H1 (cell line): ENCODE measurements around the gene PHRF1. TPM values are rescaled to one million over a fixed set of nuclear protein-coding genes. Genes with fewer than 3 reads are reported as not detected.

Experiments
- ASH2L ChIP-seq: fragments of 200-600, 300-600 bp; sonication (generic); IDR thresholded peaks from one replicate; pipeline ENCODE4 v1.7.1; 2017; ENCODE audit warnings: low read length
- BCL11A ChIP-seq, 2 experiments: IDR thresholded peaks; one replicate each; pipeline ENCODE4 v1.6.1; 2011; ENCODE audit warnings: low read depth in 2 of 2, low read length in 2 of 2, mild to moderate bottlenecking in 2 of 2
- BRCA1 ChIP-seq: IDR thresholded peaks from 2 replicates; pipeline ENCODE4 v1.6.1; 2012; ENCODE audit warnings: low read depth, low read length, improper control_type of control experiment
- EP300 ChIP-seq, 2 experiments: IDR thresholded peaks; 1 replicate in 1 of 2; 2 replicates in 1 of 2; pipeline ENCODE4 v1.6.1; 2011 to 2012; ENCODE audit warnings: low read depth in 2 of 2, low read length in 2 of 2, mild to moderate bottlenecking in 2 of 2, borderline replicate concordance in 1 of 2, inconsistent platforms in 1 of 2, moderate library complexity in 1 of 2
- EZH2 ChIP-seq: fragments of 200-600 bp; sonication (generic); IDR thresholded peaks from 2 replicates; pipeline ENCODE4 v1.7.1; 2012; ENCODE audit warnings: low read depth, mild to moderate bottlenecking, moderate library complexity, low read length, inconsistent platforms; ENCODE audit not compliant: severe bottlenecking
- JUN ChIP-seq: IDR thresholded peaks from 2 replicates; pipeline ENCODE4 v1.6.1; 2011; ENCODE audit warnings: low read depth, mild to moderate bottlenecking, improper control_type of control experiment, low read length
- MAFK ChIP-seq: IDR thresholded peaks from 2 replicates; pipeline ENCODE4 v1.6.1; 2012; ENCODE audit warnings: low read depth, mild to moderate bottlenecking, improper control_type of control experiment, low read length
- polyA plus RNA-seq, 7 experiments: library from polyadenylated mRNA; depleted of rRNA in 3 of 7; stranded (reverse) in 5 of 7; unstranded in 2 of 7; fragments of >200 nt in 5 of 7; fragments of 200-250 nt in 2 of 7; gene quantifications; 1 replicate in 5 of 7; 2 replicates in 1 of 7; 4 replicates in 1 of 7; pipeline versions ENCODE4 v1.2.1 to v1.2.3, GENCODE V29; 2011 to 2013; ENCODE audit warnings: missing spikeins in 2 of 7, mixed read lengths in 2 of 7
- total RNA-seq: library from RNA; stranded (reverse); fragmentation: NEBNext Ultra II Directional; extraction: Animal tissue kit (Norgen Biotek cat#: 25700); gene quantifications from 2 replicates; pipeline ENCODE4 v1.2.1, GENCODE V29; 2021
- TF ChIP-seq, protein P1 (sequence below): IDR thresholded peaks from 2 replicates; pipeline ENCODE4 v1.6.1; 2011; ENCODE audit warnings: low read depth, mild to moderate bottlenecking, low read length; ENCODE audit not compliant: insufficient read depth
- TF ChIP-seq, protein P2 (sequence below): IDR thresholded peaks from 2 replicates; pipeline ENCODE4 v1.6.1; 2012; ENCODE audit warnings: inconsistent platforms

PHRF1 gene
- total and polyA plus RNA-seq, 2 of the 8 experiments (the other 6 are each of a cell fraction or from before 2014, with no cell fraction given): 13.4 to 37.3 TPM

- TF ChIP-seq EP300 (IDR thresholded peaks at IDR 0.05; ENCODE audit: borderline replicate concordance in 1 of 2, low read depth in 2 of 2, low read length in 2 of 2): no peak
- no peak for TF ChIP-seq ASH2L
- TF ChIP-seq EZH2: no peak
- no peak for TF ChIP-seq BRCA1
- no peak for TF ChIP-seq JUN
- TF ChIP-seq, protein P1, sequence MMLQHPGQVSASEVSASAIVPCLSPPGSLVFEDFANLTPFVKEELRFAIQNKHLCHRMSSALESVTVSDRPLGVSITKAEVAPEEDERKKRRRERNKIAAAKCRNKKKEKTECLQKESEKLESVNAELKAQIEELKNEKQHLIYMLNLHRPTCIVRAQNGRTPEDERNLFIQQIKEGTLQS: no peak
- TF ChIP-seq, protein P2, sequence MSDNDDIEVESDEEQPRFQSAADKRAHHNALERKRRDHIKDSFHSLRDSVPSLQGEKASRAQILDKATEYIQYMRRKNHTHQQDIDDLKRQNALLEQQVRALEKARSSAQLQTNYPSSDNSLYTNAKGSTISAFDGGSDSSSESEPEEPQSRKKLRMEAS: no peak
- no peak for TF ChIP-seq MAFK
- TF ChIP-seq BCL11A (IDR thresholded peaks at IDR 0.05; ENCODE audit: low read depth in 2 of 2, low read length in 2 of 2): no peak
These were observed 26.9 kb downstream of the PHRF1 start (continued) for GRCh38 chr11:603154-603553.
